K562 (cell line): ENCODE measurements around the gene TTC32. TPM values are rescaled to one million over a fixed set of nuclear protein-coding genes. Genes with fewer than 3 reads are reported as not detected.

Source experiments
- CREB1 ChIP-seq, 2 experiments: sonication (generic) in 1 of 2; formaldehyde crosslinking in 1 of 2; IDR thresholded peaks; 2 replicates each; pipeline versions ENCODE4 v1.6.1 to v1.8.0; 2012 to 2022; ENCODE audit warnings: inconsistent platforms in 1 of 2, mild to moderate bottlenecking in 1 of 2, missing genetic modification reagents in 1 of 2, moderate library complexity in 1 of 2
- CXXC5 ChIP-seq: fragments of 250-450 bp; sonication (Bioruptor Pico); IDR thresholded peaks from 2 replicates; pipeline ENCODE4 v1.8.0; 2022; ENCODE audit warnings: inconsistent platforms, mild to moderate bottlenecking, moderate library complexity
- DIDO1 ChIP-seq: fragments of 450-650 bp; IDR thresholded peaks from 2 replicates; pipeline ENCODE4 v1.6.1; 2016; ENCODE audit warnings: low read depth, missing biosample characterization, missing genetic modification characterization
- FOS ChIP-seq: IDR thresholded peaks from 3 replicates; pipeline ENCODE4 v1.6.1; 2011; ENCODE audit not compliant: insufficient read length; ENCODE audit errors: extremely low read depth
- FOXK2 ChIP-seq, 2 experiments: fragments of 450-650 bp; IDR thresholded peaks in 1 of 2; conservative IDR thresholded peaks in 1 of 2; 2 replicates each; pipeline ENCODE4 v1.6.1; 2016; ENCODE audit warnings: low read depth in 2 of 2, mild to moderate bottlenecking in 1 of 2
- MEF2A ChIP-seq: IDR thresholded peaks from 2 replicates; pipeline ENCODE4 v1.6.1; 2011; ENCODE audit warnings: low read depth, mild to moderate bottlenecking, low read length, moderate library complexity; ENCODE audit not compliant: control insufficient read depth
- PBX2 ChIP-seq, 2 experiments: IDR thresholded peaks in 1 of 2; conservative IDR thresholded peaks in 1 of 2; 2 replicates each; pipeline ENCODE4 v1.6.1; 2016; ENCODE audit warnings: low read depth in 2 of 2, mild to moderate bottlenecking in 1 of 2, missing compliant biosample characterization in 1 of 2, missing genetic modification characterization in 1 of 2, moderate library complexity in 1 of 2
- PML ChIP-seq: IDR thresholded peaks from 2 replicates; pipeline ENCODE4 v1.6.1; 2012; ENCODE audit warnings: low read length, inconsistent platforms
- POLR2AphosphoS5 ChIP-seq: IDR thresholded peaks from 2 replicates; pipeline ENCODE4 v1.6.1; 2011; ENCODE audit warnings: mild to moderate bottlenecking, low read depth, low read length, moderate library complexity; ENCODE audit not compliant: control insufficient read depth, insufficient read depth
- RFX7 ChIP-seq: fragments of 250-450 bp; sonication (Bioruptor Pico); IDR thresholded peaks from 2 replicates; pipeline ENCODE4 v1.5.1; 2021; ENCODE audit warnings: mild to moderate bottlenecking
- ZFP30 ChIP-seq: fragments of 250-450 bp; sonication (Bioruptor Pico); IDR thresholded peaks from 2 replicates; pipeline ENCODE4 v1.8.0; 2022; ENCODE audit warnings: moderate library complexity, mild to moderate bottlenecking, inconsistent platforms, borderline replicate concordance
- ZSCAN32 ChIP-seq: fragments of 450-650 bp; formaldehyde crosslinking; IDR thresholded peaks from 2 replicates; pipeline ENCODE4 v1.4.0; 2020; ENCODE audit warnings: mild to moderate bottlenecking, moderate library complexity
- polyA plus RNA-seq, 8 experiments: library from polyadenylated mRNA; depleted of rRNA in 4 of 8; stranded (reverse) in 5 of 8; unstranded in 3 of 8; fragments of >200 nt; fragmentation: Nextera tagmentation in 2 of 8; fragmentation: Illumina TruSeq in 1 of 8; extraction: Ambion mirVana in 2 of 8; extraction: Trizol in 1 of 8; gene quantifications; 2 replicates each; pipeline versions ENCODE4 v1.2.1 to v1.2.3, GENCODE V29; 2011 to 2014; ENCODE audit warnings: inconsistent platforms in 1 of 8, missing spikeins in 1 of 8
- total RNA-seq, 7 experiments: library from RNA; depleted of rRNA in 6 of 7; stranded (reverse); fragments of >200 nt in 6 of 7; fragmentation: Illumina TruSeq in 2 of 7; extraction: Trizol in 2 of 7; gene quantifications; 2 replicates each; pipeline versions ENCODE4 v1.2.1 to v1.2.3, GENCODE V29; 2011 to 2021; ENCODE audit warnings: low replicate concordance in 1 of 7
- TF ChIP-seq, protein P1 (sequence below), 2 experiments: fragments of 450-650 bp; IDR thresholded peaks; 2 replicates each; pipeline ENCODE4 v1.6.1; 2016
- TF ChIP-seq, protein P2 (sequence below): fragments of 450-650 bp; formaldehyde crosslinking; IDR thresholded peaks from 2 replicates; pipeline ENCODE4 v1.4.0; 2020; ENCODE audit warnings: mild to moderate bottlenecking
- TF ChIP-seq, protein P3 (sequence below): fragments of 450-650 bp; formaldehyde crosslinking; IDR thresholded peaks from 2 replicates; pipeline ENCODE4 v1.4.0; 2020; ENCODE audit warnings: mild to moderate bottlenecking, moderate library complexity

Gene TTC32
- total and polyA plus RNA-seq, 9 of the 15 experiments (the other 6 are each of a cell fraction or from before 2014, with no cell fraction given): 27.6 to 71.4 (median 52.6) TPM

GRCh38 chr2:19899985-19900930 lies 1.5 kb downstream of the TTC32 start (continued):
- TF ChIP-seq, protein P1, sequence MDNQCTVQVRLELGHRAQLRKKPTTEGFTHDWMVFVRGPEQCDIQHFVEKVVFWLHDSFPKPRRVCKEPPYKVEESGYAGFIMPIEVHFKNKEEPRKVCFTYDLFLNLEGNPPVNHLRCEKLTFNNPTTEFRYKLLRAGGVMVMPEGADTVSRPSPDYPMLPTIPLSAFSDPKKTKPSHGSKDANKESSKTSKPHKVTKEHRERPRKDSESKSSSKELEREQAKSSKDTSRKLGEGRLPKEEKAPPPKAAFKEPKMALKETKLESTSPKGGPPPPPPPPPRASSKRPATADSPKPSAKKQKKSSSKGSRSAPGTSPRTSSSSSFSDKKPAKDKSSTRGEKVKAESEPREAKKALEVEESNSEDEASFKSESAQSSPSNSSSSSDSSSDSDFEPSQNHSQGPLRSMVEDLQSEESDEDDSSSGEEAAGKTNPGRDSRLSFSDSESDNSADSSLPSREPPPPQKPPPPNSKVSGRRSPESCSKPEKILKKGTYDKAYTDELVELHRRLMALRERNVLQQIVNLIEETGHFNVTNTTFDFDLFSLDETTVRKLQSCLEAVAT (IDR thresholded peaks at IDR 0.05): peak; percentile 18 to 45; a peak in 1 of 4 replicates
- TF ChIP-seq RFX7 (no peak), FOXK2 (conservative IDR thresholded peaks at IDR 0.05 in 1 of 2, IDR thresholded peaks at IDR 0.05 in 1 of 2; ENCODE audit: low read depth in 2 of 2) (peak; percentile 61 to 72), DIDO1 (tag) (no peak), PML (peak; percentile 30; the same call in 1 of the 2 replicates), ZFP30 (no peak), MEF2A (0 out of 2 replicates have a peak, but pooled peaks have one; percentile 28), ZSCAN32 (CRISPR knock-in tag) (no peak), PBX2 (CRISPR knock-in tag; IDR thresholded peaks at IDR 0.05; ENCODE audit: low read depth) (no peak), PBX2 (tag; conservative IDR thresholded peaks at IDR 0.05; ENCODE audit: low read depth) (0 out of 2 replicates have a peak, but pooled peaks have one; percentile 16), FOS (no peak), CXXC5 (CRISPR knock-in tag) (no peak), CREB1 (IDR thresholded peaks at IDR 0.05) (no peak), CREB1 (CRISPR knock-in tag; IDR thresholded peaks at IDR 0.05) (no peak), POLR2AphosphoS5 (peak; percentile 20; the same call in 1 of the 2 replicates)
- TF ChIP-seq, protein P2, sequence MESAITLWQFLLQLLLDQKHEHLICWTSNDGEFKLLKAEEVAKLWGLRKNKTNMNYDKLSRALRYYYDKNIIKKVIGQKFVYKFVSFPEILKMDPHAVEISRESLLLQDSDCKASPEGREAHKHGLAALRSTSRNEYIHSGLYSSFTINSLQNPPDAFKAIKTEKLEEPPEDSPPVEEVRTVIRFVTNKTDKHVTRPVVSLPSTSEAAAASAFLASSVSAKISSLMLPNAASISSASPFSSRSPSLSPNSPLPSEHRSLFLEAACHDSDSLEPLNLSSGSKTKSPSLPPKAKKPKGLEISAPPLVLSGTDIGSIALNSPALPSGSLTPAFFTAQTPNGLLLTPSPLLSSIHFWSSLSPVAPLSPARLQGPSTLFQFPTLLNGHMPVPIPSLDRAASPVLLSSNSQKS (CRISPR knock-in tag): no peak
- TF ChIP-seq, protein P3, sequence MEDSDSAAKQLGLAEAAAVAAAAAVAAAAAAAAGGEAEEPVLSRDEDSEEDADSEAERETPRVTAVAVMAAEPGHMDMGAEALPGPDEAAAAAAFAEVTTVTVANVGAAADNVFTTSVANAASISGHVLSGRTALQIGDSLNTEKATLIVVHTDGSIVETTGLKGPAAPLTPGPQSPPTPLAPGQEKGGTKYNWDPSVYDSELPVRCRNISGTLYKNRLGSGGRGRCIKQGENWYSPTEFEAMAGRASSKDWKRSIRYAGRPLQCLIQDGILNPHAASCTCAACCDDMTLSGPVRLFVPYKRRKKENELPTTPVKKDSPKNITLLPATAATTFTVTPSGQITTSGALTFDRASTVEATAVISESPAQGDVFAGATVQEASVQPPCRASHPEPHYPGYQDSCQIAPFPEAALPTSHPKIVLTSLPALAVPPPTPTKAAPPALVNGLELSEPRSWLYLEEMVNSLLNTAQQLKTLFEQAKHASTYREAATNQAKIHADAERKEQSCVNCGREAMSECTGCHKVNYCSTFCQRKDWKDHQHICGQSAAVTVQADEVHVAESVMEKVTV: no peak
